GM12875 (cell line): ENCODE data around the gene KRTAP10-4.

Source experiments
- H3K4me3 ChIP-seq: one replicate; pipeline ENCODE4 v1.5.1; 2011; ENCODE audit warnings: low read depth, low read length, control low read depth
- TF ChIP-seq, protein P1 (sequence below): IDR thresholded peaks from 2 replicates; pipeline ENCODE4 v1.5.1; 2011; ENCODE audit warnings: low read depth, mild to moderate bottlenecking, control low read depth, inconsistent platforms, low read length, moderate library complexity, borderline replicate concordance; ENCODE audit not compliant: insufficient read depth

KRTAP10-4 gene

DNA sequence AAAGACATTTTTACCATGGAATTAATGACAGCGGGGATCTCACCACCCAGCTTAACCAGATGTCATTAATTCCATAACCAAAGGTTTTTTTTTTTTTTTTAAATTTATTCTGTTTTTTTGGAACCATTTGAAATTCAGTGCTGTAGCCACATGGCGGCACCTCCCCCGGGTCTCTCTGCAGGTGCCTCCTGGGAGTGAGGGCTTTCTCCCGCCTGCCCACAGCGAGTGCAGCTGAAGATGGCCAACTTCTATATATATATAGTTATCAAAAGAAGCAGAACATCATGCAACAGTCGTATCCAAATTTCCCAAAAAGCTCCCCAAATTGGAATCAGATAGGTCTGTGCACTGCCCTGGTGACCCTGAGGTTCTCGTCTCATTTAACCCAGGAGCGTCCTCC is 41.9 kb downstream of the KRTAP10-4 start:
- TF ChIP-seq, protein P1, sequence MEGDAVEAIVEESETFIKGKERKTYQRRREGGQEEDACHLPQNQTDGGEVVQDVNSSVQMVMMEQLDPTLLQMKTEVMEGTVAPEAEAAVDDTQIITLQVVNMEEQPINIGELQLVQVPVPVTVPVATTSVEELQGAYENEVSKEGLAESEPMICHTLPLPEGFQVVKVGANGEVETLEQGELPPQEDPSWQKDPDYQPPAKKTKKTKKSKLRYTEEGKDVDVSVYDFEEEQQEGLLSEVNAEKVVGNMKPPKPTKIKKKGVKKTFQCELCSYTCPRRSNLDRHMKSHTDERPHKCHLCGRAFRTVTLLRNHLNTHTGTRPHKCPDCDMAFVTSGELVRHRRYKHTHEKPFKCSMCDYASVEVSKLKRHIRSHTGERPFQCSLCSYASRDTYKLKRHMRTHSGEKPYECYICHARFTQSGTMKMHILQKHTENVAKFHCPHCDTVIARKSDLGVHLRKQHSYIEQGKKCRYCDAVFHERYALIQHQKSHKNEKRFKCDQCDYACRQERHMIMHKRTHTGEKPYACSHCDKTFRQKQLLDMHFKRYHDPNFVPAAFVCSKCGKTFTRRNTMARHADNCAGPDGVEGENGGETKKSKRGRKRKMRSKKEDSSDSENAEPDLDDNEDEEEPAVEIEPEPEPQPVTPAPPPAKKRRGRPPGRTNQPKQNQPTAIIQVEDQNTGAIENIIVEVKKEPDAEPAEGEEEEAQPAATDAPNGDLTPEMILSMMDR = no peak
- no peak overlapping the region for H3K4me3 ChIP-seq

DNA sequence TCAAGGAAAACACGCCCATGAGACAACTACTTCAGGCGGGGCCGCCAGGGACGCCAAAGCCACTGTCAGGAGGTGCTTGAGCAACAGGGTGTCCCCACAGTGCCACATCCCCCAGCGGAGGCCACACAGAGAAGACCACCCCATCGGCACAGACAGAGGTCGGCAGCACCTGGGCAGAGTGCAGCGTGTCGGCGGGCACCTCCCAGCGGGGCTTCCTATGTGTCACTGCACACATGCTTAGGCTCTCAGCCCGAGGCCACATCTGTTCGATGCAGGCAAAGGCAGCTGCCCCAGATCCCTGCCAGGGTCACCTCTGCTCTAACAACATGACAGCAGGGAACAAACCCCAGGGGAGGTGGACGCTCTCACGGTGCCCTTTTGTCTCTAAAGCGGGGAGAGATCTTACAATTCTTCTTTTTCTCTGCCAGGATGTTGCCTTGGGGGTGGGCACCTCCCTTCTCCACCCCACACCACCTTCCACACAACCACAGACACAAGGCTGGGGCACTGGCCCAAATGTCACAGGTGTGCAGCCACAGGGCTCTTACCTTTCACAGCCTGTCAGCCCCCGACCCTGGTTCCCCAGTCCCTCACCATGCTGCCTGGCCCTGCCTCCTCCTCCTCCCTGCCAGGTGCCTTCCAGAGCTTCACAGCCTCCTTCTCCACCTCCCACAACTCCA is 42.5 kb downstream of the KRTAP10-4 start:
- no peak overlapping the region for H3K4me3 ChIP-seq
- TF ChIP-seq, protein P1 = no peak

DNA sequence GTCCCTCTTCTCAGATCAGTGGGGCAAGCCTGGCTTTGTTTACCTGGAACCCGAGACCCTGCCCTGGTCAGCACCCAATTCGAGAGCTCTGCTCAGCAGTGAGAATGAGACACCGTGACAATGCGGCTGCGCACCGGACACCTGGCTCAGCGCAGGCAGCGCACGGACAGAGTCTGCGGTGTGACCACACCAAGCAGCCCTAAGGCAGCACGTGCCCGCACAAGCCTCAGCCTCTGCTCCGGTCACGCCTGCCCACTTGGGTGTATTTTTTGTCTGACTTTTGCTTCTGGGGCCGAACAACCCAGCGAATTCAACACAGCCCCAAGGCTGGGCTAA is 43.0 kb downstream of the KRTAP10-4 start:
- H3K4me3 ChIP-seq = no peak overlapping the region
- TF ChIP-seq, protein P1 = no peak

DNA sequence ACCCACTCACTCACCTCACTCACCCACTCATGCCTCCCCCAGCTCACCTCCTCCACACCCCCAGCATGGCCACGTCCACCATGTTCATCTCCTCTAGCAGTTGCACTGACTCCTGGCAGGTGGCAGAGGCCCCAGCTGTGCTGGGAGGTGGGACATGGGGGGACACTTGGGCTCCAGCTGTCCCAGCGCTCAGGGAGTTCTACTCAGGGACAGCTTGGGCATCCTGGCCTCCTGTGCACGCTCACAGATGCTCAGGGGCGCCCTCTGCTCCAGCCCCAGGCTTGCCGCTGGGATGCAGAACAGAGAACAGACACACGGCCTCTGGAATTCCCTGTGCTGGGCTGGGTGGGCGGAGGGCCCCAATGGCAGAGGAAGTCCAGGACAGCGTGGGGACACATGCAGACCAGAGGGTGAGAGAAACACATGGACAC is 43.6 kb downstream of the KRTAP10-4 start:
- H3K4me3 ChIP-seq = no peak overlapping the region
- TF ChIP-seq, protein P1 = no peak

DNA sequence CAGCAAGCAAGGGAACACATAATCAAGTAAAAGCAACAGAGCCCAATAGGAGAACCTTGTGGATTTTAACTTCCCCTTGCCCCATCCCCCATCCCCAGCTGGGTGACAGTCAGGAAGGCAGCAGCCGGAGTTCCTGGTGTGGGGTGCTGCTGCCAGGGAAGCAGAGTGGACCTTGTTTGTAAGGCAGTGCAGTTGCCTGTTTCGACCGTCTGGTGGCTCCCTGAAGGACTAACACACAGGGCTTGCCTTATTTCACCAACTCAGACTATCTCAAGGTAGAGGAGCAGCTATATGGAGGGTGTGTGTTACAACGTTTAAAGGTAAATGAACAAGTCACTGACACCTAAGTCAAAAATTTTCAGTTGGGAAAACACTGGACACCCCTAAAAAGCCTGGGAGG is 45.0 kb downstream of the KRTAP10-4 start:
- TF ChIP-seq, protein P1 = 0 out of 2 replicates have a peak, but pooled peaks have one; percentile 3
- H3K4me3 ChIP-seq = no peak overlapping the region

DNA sequence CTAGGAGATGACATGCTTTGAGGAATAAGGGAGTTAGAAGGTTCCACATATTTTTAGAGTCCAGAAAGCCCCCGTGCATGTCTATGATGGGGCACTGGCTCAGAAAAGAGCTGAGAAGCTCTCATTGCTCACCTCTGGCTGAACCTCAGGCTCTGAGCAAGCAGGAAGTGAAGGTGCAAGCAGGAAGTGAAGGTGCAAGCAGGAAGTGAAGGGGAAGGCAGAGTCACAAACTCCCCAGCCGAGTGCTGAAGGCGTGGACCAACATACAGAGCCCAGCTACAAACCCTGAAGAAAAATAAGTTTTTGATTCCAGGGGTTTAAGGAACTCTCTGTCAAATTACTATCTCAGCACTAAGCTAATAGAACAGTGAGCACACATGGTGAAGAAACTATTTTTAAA is 45.4 kb downstream of the KRTAP10-4 start:
- no peak overlapping the region for H3K4me3 ChIP-seq
- TF ChIP-seq, protein P1 = no peak

DNA sequence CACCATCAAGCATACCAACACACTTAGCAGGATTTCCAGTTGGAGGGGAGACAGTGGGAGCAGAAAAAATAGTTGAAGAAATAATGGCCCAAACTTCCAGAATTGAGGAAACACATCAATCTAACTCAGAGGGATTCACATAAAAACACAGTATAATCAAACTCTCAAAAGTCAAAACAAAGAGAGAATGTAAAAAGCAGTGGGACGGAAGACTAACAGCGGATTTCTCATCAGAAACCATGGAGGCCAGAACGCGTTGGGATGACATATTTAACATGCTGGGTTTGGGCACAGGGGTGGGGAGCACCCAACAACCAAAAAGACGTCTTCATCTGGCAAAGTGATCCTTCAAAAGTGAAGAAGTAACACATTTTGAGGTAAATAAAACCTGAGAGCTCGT is 46.4 kb downstream of the KRTAP10-4 start:
- TF ChIP-seq, protein P1 = no peak

More for the DNA sequence above, 46.4 kb downstream of the KRTAP10-4 start:
- no peak overlapping the region for H3K4me3 ChIP-seq
